ENCODE measurements around the gene ANKRD44. TPM values are rescaled to one million over a fixed set of nuclear protein-coding genes. Genes with fewer than 3 reads are reported as not detected.

Gene ANKRD44
- total RNA-seq, 2 donors from 2014 or later: 7.0 to 7.9 TPM

DNA sequence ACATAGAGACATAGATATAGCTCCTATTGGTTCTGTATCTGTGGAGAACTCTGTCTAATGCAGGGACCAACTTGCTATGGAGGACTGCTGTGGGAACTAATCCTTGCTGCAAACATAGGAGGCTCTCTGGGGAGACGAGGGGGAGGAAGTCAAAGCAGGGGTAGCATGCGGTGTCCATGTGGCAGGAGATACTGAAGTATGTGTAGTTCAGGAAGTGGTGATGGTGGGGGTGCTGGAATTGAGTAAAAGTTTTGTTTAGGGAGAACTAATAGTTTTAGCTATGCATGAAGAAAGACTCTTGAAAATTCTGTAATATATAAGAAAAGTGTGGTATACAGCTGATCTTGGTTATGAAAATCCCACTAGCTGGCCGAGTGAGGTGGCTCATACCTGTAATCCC, 62.0 kb downstream of the ANKRD44 start:
- Histone ChIP-seq H3K9ac (ENCODE audit: low read depth in 2 of 2, low read length in 2 of 2) (no peak overlapping the region), H3K27me3 (no peaks in the 10 kb centered on the region), H3K4me3 (no peak overlapping the region), H3K36me3 (no peaks in the 10 kb centered on the region), H3K27ac (no peak overlapping the region), H3K9me3 (no peaks in the 10 kb centered on the region), H3K4me1 (no peaks in the 10 kb centered on the region)
- no peak for DNase-seq
- intact Hi-C loops (cut with DNase I): no loop called here
- TF ChIP-seq, protein P1, sequence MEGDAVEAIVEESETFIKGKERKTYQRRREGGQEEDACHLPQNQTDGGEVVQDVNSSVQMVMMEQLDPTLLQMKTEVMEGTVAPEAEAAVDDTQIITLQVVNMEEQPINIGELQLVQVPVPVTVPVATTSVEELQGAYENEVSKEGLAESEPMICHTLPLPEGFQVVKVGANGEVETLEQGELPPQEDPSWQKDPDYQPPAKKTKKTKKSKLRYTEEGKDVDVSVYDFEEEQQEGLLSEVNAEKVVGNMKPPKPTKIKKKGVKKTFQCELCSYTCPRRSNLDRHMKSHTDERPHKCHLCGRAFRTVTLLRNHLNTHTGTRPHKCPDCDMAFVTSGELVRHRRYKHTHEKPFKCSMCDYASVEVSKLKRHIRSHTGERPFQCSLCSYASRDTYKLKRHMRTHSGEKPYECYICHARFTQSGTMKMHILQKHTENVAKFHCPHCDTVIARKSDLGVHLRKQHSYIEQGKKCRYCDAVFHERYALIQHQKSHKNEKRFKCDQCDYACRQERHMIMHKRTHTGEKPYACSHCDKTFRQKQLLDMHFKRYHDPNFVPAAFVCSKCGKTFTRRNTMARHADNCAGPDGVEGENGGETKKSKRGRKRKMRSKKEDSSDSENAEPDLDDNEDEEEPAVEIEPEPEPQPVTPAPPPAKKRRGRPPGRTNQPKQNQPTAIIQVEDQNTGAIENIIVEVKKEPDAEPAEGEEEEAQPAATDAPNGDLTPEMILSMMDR (IDR thresholded peaks at IDR 0.05): no peak

DNA sequence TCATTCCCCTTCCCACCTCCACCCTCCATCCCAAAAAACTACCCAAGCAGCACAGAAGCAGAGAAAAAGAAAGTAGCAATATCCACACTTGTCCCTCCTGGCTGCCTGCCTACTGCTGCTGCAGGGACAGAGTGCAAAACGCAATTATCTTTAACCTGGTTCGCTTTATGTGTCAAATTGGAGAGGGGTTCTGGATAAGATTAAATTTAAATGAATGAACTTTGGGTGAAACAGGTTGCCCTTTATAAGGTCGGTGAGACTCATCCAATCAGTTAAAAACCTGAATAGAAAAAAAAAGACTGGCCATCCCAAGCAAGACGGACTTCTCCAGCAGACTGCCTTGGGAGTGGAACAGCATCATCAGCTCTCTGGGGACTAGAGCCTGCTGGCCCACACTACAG, 62.6 kb downstream of the ANKRD44 start:
- Histone ChIP-seq H3K9me3 (no peaks in the 10 kb centered on the region), H3K36me3 (no peaks in the 10 kb centered on the region), H3K4me1 (no peaks in the 10 kb centered on the region), H3K9ac (ENCODE audit: low read depth in 2 of 2, low read length in 2 of 2) (no peak overlapping the region), H3K27me3 (no peaks in the 10 kb centered on the region), H3K4me3 (no peak overlapping the region), H3K27ac (no peak overlapping the region)
- TF ChIP-seq, protein P1 (IDR thresholded peaks at IDR 0.05): no peak
- no peak for DNase-seq
- intact Hi-C loops (cut with DNase I): no loop called here

GRCh38 chr2:197247083-197247482, 63.5 kb downstream of the ANKRD44 start:
- DNase-seq: no peak
- intact Hi-C loops (cut with DNase I): no loop called here

DNA sequence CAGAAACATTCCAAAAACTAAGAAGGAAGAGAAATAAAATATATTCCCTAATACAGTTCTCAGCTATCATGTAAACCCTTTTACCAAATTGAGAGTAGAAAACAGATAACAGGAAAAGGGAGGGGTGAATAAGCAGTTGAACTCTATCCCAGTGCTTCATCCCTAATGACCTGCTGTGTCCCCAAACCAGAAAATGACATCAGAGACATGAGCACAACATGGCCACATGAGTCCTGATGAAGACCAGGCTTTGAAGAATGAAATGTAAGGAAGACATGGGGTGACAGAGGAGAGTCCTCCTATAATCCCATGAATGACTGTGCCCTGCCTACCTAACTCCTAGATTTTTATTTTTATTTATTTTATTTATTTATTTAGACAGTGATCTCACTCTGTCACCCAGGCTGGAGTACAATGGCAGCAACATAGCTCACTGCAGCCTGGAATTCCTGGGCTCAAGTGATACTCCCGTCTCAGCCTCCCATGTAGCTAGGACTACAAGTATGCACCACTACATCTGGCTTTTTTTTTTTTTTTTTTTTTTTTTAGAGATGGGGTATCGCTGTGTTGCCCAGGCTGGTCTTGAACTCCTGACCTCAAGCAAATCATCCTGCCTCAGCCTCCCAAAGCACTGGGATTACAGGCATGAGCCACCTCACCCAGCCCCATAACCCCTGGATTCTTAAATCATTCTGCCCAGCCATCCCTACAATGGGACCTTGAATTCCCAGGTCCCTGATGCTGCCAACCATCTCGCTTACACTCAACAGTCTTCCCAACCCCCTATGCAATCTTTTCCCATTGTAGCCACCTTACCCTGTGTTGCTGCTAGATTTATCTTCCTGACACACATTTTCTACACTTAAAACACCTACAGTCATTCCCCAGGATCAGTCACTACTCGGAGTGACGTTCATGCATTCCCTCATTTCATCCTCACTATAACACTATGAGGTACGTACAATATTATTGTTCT, 64.5 kb downstream of the ANKRD44 start:
- intact Hi-C loops (cut with DNase I): no loop called here
- H3K4me3 ChIP-seq: no peak overlapping the region
- no peak overlapping the region for H3K27ac ChIP-seq
- no peaks in the 10 kb centered on the region for H3K36me3 ChIP-seq
- TF ChIP-seq, protein P1 (IDR thresholded peaks at IDR 0.05): no peak
- H3K9ac ChIP-seq (ENCODE audit: low read depth in 2 of 2, low read length in 2 of 2): no peak overlapping the region
- no peak for DNase-seq
- no peaks in the 10 kb centered on the region for H3K27me3 ChIP-seq
- no peaks in the 10 kb centered on the region for H3K4me1 ChIP-seq
- H3K9me3 ChIP-seq: no peaks in the 10 kb centered on the region

More at GRCh38 chr2:197247083-197247482, 63.5 kb downstream of the ANKRD44 start:
- H3K9me3 ChIP-seq: no peaks in the 10 kb centered on the region
- H3K27ac ChIP-seq: no peak overlapping the region
- H3K4me1 ChIP-seq: no peaks in the 10 kb centered on the region
- H3K27me3 ChIP-seq: no peaks in the 10 kb centered on the region
- no peak overlapping the region for H3K4me3 ChIP-seq
- TF ChIP-seq, protein P1 (IDR thresholded peaks at IDR 0.05): no peak
- no peaks in the 10 kb centered on the region for H3K36me3 ChIP-seq
- no peak overlapping the region for H3K9ac ChIP-seq (ENCODE audit: low read depth in 2 of 2, low read length in 2 of 2)

- Histone ChIP-seq H3K27me3 (no peaks in the 10 kb centered on the region), H3K4me3 (no peak overlapping the region), H3K27ac (no peak overlapping the region), H3K9ac (ENCODE audit: low read depth in 2 of 2, low read length in 2 of 2) (no peak overlapping the region), H3K36me3 (no peaks in the 10 kb centered on the region), H3K9me3 (no peaks in the 10 kb centered on the region), H3K4me1 (no peaks in the 10 kb centered on the region)
- no peak for DNase-seq
- TF ChIP-seq, protein P1 (IDR thresholded peaks at IDR 0.05): no peak
- intact Hi-C loops (cut with DNase I): no loop called here
These were observed 66.2 kb downstream of the ANKRD44 start for GRCh38 chr2:197244349-197244748.

All from colonic mucosa (tissue), 4 donors.